DMS153 treated with DMSO at 0.1 percent for 48 hours (cell line): Measurements from ENCODE around the gene CD14.
"Not testable (repeated sequence)": the region's sequence is repeated elsewhere in the genome, so short reads cannot be mapped to it uniquely, and the experiment has no call there.

Experiments used
- DNase-seq: peaks from one replicate; lab custom pipeline; 2025; ENCODE audit not compliant: unreplicated experiment; lab: John Stamatoyannopoulos, UW

CD14 gene

DNA sequence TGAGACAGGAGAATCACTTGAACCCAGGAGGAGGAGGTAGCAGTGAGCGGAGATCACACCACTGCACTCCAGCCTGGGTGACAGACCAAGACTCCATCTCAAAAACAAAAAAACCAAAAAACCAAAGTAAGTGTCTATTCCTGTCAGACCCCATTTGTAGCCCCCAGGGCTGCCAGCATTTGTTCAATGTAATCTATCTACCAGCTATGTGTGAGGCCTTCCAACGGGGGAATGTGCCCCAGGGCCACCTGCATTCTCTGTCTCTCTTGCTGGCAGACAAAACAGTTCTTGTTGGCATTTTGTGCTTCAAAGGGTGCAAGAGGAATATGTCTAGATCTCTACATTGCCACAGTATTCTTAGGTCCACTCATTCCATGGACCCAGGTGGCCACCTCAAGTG, 34.1 kb downstream of the CD14 start:
- no peak for DNase-seq

DNA sequence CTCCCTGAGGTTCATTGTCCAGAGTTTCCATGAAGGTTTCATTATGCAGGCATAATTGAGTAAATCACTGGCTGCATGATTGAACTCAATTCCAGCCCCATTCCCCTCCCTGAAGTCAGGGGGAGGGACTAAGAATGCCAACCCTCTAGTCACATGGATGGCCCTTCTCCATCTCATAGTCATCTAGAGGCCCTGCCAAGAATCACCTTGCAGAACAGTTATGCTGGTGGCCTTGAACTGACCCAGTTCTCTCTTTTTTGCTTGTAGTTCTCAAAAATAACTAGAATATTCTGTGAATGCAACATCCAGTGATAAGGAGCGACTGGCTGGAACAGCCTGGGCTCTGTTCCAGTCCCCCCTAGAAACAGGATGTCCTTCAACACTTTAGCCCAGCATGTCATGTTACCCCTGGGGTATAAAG, 36.6 kb downstream of the CD14 start:
- DNase-seq: no peak

DNA sequence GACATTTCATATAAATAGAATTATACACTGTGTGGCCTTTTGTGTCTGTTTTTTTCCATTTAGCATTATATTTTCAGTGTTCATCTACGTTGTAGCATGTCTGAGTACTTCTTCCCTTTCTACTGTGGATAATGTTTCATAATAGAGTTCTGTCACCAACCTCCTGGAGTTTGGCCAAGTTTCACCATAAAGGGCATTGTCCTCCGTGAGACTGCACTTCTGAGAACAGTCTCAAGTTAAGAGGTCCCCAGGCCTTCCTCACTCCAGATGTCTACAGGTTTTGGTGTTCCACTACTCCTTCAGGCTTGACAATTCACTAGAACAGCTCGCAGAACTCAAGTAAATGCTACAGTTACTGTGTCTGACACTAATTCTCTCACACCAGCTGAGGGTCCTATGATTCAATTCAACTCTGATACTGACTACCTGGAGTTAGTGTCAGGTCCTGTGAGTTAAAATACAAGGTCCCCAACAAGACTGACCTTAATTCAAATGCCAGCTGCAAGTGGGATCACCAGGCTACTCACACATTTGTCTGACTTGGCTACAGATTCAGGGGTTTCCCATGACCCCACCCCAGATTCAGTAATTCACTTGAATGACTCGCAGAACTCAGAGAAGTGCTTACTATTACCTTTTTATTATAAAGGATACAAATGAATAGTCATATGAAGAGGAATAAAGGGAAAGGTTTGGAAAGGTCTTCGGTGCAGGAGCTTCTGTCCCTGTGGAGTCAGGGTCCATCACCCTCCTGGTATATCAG, 37.3 kb downstream of the CD14 start:
- DNase-seq: no peak

DNA sequence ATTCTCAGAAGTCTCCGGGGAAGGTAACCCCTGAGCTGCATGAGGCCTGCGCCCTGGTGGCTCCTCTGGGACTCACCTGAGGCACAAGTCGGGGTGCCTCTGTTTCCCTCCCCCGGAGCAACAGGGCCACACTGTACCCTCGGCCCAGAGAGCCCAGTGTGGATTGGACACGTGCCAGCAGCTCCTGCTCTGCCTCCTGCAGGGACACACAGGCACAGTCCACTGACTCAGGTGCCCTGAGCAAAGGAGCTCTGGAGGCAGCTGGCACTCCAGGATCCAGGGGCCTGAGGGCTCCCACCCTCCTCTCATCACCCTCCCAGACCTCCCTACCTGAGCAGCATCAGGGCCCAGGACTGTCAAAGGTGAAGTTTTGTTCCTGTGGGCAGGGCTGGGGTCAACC, 38.8 kb downstream of the CD14 start:
- DNase-seq: no peak

DNA sequence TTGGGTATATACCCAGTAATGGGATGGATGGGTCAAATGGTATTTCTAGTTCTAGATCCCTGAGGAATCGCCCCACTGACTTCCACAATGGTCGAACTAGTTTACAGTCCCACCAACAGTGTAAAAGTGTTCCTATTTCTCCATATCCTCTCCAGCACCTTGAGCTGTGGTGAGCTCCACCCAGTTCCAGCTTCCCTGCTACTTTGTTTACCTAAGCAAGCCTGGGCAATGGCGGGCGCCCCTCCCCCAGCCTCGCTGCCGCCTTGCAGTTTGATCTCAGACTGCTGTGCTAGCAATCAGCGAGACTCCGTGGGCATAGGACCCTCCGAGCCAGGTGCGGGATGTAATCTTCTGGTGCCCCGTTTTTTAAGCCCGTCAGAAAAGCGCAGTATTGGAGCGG, 39.9 kb downstream of the CD14 start:
- DNase-seq: not testable (repeated sequence)

DNA sequence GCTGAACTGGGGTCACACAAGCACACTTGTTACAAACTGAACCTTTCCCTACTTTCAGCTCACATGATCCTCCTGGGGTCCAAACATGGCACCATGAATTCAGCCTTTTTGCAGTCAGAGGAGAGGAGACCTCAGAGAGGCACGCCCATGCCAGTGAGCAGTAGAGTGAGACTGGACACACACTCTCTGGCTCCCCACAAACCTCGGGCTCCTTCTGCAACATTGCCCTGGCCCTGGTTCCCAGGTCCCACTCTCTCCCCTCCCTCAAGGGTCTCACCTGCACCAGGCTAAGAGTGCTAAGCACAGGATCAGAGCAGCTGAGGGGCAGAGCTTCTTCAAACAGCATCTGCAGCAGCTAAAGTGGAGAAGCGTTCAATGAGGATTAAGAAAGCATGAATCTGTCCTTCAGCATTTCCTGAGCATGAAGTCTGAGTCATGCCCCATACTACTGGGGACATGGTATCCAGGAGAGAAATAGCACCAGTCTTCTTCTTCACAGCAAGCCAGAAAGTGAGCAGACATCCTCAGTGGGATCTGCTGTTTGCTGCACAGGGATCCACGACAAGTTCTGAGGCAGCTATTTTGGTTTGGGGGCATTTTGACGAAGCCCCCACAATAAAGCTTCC, 41.1 kb downstream of the CD14 start:
- DNase-seq: no peak

DNA sequence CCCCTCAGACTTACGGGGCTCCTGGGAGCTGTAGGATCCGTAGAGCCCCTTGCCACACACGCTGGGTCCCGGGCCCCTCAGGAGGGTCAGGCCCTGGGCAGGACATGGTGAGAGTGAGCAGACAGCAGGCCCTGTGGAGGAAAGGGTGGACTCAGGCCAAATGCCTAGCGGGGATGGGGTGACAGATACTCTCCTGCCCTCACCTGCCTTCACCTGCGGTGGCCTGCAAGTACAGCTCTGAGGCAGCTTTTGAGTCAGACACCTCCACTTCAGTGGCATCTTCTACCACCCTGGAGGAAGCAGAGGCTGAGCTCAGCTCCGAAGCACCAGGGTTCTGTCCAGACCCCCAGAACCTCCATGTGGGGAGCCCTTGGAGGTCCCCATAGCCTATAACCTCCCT, 42.1 kb downstream of the CD14 start:
- no peak for DNase-seq

DNA sequence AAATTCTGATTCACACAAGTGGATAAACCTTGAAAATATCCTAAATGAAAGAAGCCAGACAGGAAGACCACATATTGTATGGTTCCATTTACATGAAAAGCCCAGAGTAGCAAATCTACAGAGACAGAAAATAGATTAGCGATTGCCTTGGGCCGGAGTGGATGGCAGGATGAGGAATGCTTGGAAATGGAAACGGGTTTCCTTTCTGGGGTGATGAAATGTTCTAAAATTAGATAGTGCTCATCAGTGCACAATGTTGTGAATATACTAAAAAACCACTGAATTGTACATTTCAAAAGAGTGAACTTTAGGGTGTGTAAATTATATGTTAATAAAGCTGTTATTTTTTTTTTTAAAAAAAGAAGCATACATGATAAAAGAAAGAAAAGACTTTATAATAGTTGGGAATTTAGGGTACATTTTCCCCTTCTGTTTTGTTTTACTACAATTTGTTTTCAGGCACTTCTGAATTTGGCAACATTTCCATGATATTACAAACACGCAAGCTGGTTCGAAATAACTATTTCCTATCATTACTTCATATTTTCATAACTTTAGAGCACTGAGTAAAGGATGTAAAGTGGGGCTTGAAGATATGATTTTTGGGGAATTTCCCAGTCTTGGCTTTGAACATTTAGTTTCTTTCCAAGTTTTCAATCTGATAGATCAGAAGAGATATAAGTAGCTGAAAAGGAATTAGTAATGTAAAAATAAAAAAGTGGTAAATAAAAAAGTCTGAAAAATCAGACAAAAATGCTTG, 44.5 kb downstream of the CD14 start:
- no peak for DNase-seq

DNA sequence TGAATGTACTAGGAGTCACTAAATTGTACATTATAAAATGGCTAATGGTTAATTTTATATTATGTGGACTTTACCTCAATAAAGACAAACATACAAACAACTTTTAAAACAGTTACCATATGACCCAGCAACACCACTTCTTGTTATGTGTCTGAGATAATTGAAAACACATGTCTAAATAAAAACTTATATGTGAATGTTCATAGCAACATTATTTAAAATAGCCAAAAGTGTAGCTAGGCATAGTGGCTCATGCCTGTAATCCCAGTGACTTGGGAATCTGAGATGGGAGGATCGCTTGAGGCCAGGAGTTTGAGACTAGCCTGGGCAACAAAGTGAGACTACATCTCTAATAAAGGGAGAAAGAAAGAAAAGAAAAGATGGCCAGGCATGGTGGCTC, 45.5 kb downstream of the CD14 start:
- no peak for DNase-seq
